Suprapubic skin (tissue), 4 donors: Measurements from ENCODE around the gene FNBP1L.

Experiments used
- CTCF ChIP-seq, 2 donors: fragments of 200-600 bp in 1 of 2; fragments of 450-650 bp in 1 of 2; sonication (generic) in 1 of 2; IDR thresholded peaks; one replicate each; pipeline ENCODE4 v1.5.1; 2016 to 2019; ENCODE audit warnings: antibody characterized with exemption in 2 of 2, mild to moderate bottlenecking in 1 of 2, moderate library complexity in 1 of 2
- EP300 ChIP-seq: sonication (generic); formaldehyde crosslinking; IDR thresholded peaks from one replicate; pipeline ENCODE4 v1.6.1; 2017; ENCODE audit warnings: antibody characterized with exemption
- POLR2A ChIP-seq, 2 donors: fragments of 450-650 bp; IDR thresholded peaks; one replicate each; pipeline ENCODE4 v1.6.1; 2017; ENCODE audit warnings: antibody characterized with exemption in 2 of 2, mild to moderate bottlenecking in 2 of 2, moderate library complexity in 2 of 2
- POLR2AphosphoS5 ChIP-seq, 3 donors: sonication (generic); formaldehyde crosslinking; IDR thresholded peaks; one replicate each; pipeline ENCODE4 v1.6.1; 2017; ENCODE audit warnings: antibody characterized with exemption in 3 of 3

GRCh38 chr1:93533677-93534076 is 85.8 kb downstream of the FNBP1L start:
- TF ChIP-seq POLR2AphosphoS5 (IDR thresholded peaks at IDR 0.05) (no peak), CTCF (IDR thresholded peaks at IDR 0.05) (no peak), POLR2A (IDR thresholded peaks at IDR 0.05) (no peak), EP300 (no peak)
